Activated CD8-positive, alpha-beta memory T cell treated with anti-CD3 and anti-CD28 coated beads, Interleukin-2, amount 50 U/mL, for 4 hours (primary cell): ENCODE measurements around the gene TDRD7.
"Not testable (repeated sequence)": the region's sequence is repeated elsewhere in the genome, so short reads cannot be mapped to it uniquely, and the experiment has no call there.

Experiments used
- DNase-seq: peaks from one replicate; pipeline ENCODE4 v3.0.0-alpha.2; 2020

Gene TDRD7

DNA sequence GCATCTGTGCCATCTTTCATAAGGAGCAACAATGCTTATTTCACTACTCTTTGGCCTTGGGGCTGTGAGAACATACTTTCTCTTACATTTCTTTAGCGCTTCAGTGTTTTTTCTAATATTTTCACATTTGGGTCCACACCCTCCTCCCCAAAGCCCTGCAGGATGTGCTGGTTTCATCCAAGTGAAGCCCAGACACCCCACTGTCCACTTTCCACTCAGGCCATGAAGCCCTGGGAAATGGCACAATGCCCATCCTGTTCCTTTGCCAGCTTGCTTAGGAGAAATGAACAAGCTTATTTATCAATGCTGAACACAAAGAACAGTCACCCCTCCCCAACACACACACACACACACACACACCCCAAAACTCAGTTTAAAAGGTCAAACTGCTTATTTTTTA lies 72.2 kb downstream of the TDRD7 start:
- no peak for DNase-seq

DNA sequence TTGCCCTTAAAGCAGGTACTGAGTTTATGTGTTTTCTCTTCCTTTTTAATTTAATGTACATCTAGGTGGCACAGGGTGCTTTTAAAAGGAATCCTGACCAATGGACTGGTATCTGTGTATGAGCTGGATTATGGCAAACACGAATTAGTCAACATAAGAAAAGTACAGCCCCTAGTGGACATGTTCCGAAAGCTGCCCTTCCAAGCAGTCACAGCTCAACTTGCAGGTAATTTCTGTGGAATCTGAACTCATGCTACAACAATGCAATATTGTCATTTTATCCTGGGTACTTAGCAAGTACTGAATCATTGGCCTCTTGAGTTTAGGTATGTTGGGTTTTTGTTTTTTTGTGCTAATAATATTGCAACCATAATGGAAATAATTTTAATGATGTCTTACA lies 75.2 kb downstream of the TDRD7 start:
- no peak for DNase-seq

DNA sequence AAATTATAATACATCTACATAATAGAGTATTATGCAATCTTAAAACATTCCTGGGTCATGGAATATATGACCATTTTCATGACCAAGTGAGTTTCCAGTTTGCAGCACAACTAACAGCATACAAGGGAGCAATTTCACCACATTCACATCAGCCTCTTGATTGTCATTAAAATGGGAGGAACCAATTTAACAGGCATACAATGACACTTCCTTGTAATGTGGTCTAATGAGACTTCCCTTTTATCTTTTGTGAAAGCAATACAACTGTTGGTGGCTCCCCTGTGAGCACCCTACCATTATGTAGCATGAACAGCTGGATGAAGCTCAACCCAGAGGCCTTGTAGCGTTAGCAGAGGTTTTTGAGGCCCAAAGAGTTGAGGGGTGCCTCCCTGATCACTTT lies 76.0 kb downstream of the TDRD7 start:
- no peak for DNase-seq

DNA sequence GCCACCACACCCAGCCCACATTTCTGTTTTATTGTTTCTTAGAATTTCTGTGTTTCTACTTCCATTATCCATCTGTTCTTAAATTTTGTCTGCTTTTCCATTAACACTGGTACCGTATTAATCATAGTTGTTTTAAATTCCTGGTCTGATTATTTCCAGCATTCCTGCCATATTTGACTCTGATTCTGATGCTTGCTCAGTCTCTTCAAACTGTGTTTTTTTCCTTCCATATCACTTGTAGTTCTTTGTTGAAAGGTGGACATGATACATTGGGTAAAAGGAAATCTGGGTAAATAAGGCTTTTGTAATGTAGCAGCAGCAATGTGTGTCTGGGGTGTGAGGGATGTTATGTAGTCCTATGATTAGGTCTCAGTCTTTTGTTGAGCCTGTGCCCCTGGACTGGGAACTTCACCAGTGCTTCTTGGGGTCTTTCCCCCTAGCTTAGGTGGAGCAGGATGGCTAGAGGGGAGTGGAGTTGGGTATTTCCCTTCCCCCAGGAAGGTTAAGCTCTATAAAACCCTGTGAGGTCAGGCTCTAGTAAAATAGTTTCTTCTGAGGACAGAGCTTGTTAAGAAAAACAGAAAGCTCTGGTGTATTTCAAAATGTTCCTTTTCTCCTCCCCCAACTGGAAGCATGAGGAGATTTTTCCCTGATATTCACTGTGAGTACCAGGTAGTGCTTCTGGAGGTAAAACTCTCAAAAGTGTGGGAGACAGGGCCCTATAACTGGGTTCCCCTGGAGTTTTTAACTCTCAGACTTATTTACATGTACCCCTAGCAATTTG lies 79.5 kb downstream of the TDRD7 start:
- no peak for DNase-seq

DNA sequence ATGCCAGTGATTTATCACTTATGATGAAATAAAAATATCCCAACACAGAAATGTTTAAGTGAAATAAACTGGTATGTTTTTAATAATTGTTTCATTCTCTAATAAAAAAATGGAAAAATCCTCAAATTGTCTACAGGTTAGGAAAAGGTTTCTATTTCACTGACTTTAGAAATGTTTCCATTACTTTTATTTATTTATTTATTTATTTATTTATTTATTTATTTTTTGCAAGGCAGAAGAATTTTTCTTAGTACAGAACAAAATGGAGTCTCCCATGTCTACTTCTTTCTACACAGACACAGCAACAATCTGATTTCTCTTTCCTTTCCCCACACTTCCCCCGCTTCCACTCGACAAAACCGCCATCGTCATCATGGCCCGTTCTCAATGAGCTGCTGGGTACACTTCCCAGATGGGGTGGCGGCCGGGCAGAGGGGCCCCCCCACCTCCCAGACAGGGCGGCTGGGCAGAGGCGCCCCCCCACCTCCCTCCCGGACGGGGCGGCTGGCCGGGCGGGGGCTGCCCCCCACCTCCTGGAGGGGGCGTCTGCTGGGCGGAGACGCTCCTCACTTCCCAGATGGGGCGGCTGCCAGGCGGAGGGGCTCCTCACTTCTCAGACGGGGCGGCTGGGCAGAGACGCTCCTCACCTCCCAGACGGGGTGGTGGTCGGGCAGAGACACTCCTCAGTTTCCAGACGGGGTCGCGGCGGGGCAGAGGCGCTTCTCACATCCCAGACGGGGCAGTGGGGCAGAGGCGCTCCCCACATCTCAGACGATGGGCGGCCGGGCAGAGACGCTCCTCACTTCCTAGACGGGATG lies 85.9 kb downstream of the TDRD7 start:
- DNase-seq, result not testable (repeated sequence)

DNA sequence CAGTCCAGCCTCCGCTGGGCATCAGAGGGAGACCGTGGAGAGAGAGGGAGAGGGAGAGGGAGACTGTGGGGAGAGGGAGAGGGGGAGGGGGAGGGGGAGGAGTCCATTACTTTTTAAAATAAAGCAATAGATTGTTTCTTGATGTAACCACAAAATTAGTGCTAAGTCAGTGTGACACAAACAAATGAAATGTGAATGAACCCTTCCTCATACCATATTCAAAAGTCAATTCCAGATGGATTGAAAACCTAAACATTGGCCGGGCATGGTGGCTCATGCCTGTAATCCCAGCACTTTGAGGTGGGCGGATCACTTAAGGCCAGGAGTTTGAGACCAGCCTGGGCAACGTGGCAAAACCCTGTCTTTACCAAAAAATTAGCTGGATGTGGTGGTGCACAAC lies 87.0 kb downstream of the TDRD7 start:
- not testable (repeated sequence) for DNase-seq

DNA sequence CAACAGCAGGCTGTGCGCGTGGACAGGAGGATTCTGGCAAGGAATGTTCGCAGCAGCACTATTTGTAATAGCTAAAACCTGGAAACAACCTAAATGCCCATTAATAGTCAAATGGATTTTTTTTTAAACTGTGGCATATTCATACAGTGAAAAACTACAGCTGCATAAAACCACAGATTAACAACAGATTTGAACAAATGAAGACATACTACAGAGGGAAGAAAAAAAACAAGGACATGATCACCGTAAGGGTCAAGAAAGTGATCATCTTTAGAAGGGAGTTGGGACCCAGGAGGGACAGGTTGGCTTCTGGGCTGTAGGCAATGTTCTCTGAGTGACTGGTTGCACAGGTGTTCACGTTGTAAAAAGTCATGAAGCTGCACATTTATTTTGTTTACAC lies 88.4 kb downstream of the TDRD7 start:
- no peak for DNase-seq

DNA sequence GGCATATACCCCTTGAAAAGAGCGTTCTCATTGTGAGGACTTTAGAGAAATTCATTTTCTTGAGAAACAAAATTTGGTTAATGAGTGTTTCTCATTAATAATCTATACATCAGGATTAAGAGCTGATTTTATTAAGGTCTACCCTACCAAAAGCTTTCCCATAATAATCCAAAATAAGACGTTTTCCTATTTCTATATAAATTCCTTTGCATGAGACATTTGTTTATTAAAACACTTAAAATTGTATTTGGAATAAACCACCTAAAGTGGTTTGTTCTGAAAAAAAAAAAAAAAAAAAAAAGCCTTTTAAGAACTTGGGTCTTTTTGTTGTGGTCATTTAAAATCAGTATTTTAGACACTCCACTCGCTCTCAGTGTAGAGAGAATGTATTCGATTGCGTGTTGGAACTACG lies 88.9 kb downstream of the TDRD7 start:
- DNase-seq, result no peak

DNA sequence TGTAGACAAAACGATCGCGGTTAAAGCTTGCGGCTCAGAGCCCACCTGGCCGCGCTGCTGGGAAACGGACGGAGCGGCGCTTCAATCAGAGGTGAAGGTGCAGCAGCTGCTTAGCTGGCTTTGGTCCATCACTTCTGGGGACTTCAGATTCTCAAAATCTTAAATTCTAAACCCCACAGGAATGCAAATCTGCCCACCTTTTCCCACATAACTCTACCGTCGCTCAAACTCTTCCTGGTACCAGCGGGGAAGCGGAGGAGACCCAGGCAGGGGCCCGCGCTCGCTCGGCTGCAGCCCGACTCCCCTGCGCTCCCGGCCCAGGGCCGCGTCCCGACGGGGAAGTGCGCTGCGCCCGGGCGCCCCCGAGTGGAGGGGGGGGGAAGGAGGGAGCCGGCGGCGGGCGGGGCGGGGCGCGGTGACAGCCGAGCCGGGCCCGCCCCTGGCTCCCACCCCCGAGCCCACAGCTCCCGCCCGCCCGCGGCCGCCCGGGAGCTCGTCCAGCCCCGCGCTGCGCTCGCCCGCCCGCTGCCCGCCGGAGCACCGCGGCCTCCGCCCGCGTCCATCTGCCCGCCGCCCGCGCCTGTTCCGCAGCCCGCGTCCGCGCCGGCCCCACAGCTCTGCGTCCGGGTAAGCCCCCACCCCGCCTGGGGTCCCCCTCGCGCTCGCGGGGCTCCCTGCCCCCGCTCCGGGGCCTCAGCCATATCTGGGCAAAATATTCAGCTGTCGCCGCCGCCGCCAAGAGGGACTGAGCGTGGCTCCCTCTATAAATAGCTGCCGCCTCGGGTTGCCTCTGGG lies 89.5 kb downstream of the TDRD7 start, which contains the start of gene TMOD1:
TMOD1 (plus strand) TSS at position 490 of the 795 bp plus-strand sequence. CDS start 22,523 bp downstream, outside the sequence.
- DNase-seq, result peak; percentile 47

DNA sequence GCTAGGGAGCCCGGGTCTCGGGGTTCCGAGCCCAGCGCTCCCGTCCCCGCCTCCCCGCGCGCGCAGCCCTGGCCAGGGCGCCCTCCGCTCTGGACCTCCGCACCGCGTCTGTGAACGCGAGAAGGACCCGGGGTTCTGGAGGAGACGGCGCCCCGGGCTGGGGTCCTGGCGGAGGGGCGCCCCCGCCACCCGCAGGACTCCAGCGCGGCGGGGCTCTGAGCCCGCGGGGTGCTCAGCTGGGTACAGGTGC lies 90.0 kb downstream of the TDRD7 start:
- DNase-seq, result no peak

DNA sequence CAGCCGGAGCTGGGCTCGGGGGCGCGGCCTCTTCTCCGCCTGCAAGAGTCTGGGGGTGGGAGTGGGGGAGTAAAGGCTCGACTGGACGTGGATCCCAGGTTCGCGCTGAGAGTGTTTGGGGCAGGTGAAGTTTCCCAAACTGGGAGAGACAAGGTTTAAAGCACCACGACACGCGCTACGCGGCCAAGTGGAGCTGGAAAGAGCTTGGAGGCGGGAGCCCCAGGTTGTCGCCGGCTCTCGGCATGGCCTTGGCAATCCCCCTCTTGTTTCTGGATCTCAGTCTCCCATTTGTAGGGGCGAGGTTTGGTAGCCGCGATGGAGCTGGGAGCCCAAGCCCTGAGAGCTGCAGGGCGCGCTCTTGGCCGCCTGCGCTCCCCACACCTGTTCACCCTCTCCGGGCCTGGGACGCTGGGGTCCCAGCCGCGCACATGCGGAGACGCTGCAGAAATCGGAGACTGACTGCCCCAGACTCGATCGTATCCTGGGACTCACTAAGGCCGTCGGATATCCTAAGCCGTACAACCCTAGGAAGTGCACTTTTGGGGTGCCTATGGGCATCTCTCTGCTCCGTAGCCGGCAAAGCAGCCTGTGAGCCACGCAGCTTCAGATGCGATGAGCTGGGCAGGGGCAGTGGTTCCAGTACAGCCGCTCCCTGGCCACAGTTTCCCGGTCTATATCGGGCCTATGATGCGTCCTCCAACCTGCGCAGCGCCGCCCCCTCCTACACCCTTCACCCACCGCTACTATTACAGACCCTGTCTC lies 90.5 kb downstream of the TDRD7 start:
- DNase-seq, result no peak

DNA sequence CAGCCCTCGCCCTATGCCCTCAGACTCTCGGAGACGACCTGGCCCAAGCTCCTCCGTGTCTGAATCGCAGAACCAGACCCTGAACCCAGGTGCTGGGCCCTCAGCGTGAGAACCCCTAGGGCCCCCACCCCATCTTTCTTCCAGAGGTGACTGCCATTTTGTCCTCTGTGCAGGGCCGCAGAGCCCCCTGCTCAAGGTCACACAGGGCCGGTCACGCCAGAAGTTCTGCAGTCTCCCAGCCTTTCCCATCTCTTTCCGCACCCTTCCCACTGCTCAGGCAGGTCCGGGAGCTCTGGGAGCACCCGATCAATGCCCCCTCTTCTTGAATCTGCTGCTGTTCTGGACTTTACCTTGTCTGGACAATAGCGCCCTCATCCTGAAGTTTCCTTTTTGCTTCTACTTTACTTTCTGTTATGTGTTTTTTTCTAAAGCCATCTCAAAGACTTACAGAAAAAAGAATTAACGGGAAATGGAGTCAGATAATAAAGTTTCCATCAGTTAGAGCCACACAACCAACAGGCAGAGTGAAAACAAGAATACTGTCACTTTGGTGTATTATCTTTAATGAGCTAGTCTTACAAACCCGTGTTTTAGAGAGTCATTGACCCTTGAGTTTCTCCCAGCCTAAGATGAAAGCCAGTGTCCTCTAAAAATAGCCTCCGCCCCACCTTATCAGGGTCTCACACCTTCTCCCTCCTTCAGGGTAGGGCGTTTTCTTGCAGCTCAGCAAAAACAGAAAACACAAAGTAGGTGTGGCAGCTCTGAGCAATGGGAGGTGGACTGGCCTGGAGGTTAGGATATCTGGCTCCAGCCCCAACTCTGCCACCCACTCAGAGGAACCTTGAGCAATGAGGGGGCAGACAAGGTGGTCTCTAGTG lies 91.3 kb downstream of the TDRD7 start:
- no peak for DNase-seq

DNA sequence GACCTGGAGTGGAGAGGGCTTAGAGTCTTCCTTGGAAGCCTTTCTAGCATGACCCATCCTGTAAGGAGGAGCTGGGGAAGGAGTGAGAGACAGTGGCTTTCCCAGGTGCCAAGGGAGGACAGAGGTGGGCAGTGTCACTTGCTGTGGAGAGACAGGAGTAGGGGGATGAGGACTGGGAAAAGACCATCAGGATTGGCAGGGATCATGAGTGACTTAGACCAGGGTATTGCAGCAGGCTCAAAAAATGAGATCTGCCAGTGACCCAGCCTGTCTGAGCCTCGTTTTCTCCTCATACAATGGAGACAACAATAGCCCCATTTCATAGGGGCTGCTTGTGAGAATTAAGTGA lies 91.9 kb downstream of the TDRD7 start:
- no peak for DNase-seq

DNA sequence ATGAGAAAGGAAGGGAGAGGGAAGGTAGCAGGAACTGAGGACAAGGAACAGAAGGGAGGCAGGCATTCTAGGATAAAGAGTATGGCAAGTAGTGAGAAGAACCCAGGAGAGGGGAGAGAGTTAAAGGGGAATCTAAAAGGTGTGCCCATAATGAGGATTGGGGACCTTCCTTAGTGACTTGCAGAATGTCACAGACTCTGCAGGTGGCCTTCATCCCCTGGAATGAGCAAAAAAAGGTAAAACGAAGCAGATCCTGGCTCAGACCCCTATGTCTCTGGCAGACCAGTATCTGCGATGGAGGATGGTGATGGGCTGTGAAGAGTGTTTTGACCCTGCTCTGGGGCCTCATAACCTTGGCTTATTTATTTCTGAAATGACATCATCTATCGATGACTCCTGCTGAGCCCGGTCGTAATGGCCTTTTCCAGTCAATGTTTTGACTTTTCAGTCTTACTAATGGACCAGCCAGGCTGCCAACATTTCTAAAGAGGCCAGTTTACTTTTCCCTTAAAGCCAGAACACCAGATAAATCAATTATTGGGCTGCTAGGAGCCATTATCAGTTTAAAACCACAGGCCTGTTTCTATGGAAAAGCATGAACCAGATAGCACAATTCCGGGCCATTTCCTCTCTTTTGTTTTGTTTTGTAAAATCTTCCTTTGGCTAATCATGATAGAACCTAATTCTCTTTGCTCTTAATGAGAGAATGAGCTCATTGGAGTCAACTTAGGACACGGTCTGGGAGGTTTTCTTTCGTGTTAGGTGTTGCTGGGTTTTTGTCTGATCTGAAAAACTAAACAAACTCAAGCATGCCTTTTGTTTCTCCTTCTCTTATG lies 92.7 kb downstream of the TDRD7 start:
- DNase-seq, result no peak

DNA sequence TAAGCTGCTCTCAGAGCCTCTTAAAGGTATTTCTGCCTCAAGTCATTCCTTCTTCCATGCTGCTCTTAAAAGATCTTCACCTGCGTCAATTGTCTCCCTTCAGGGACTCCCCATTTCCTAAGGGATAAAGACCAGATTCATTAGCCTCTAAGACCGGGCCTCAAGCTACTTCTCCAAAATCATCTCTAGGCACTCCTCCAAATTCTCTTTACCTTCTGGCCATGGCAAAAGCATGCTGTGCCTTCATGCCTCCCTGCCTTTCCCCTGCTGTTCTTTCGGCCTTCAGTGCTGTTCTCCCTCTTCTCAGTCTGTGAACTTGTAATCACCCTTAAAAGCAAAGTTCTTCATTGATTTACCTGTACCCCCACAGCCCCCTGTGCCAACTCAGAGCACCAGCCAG lies 93.9 kb downstream of the TDRD7 start:
- DNase-seq, result no peak

DNA sequence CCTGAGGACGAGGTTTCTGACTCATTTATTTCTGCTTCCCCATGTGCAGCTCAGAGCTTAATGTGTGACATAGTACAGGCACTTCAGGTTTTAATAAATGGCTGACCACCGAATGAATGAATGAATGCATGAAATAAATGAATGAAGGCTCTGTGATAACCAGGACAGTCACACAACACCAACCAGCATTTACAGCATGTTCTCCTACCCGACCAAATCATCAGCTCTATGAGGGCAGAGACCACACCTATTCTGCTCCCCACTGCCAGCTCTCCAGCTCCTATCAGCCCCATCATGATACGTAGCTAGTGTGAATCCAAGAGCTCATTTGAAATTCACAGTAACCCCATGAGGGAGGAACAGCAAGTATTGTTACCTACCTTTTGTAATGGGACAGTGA lies 94.4 kb downstream of the TDRD7 start:
- DNase-seq, result no peak

DNA sequence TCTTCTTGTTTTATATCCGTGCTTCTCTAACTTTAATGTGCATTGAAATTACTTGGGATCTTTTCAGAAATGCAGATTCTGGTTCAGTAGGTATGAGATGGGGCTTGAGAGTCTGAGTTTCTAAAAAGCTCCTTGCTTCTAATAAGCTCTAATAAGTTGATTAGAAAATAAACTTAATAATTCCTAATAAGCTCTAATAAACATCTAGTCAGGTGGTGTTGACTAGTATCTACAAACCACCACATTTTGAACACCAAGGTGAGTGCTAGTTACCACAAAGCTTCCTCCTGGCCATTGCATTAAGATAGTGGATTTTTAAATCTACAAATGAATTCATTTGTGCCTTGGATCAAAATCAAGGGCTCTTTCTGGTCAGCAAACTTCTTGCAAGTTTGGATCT lies 94.9 kb downstream of the TDRD7 start:
- DNase-seq, result no peak

DNA sequence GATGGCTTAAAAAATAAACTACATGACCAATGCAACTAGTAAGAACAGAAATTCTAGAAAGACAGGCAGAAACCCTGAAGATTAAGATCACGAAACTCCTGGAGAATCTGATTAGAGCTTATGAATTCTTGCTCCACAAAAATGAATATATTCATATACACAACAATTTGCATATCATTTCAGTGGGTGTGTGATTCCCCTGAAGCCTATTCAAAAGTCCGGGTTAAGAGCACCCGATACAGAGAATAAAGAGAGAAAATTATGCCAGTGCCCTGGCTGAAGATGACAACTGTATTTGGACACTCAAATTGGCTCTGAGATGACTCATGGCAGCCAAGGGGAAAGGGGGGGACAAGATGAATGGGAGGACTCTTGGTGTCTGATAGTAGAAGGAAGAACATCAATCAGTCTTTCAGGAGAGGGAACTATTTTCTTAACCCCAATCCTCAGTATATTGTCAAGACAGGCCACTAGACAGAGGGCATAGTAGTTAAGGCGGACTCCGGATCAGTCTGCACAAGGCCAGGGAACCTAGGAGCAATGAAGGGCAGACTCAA lies 95.6 kb downstream of the TDRD7 start:
- no peak for DNase-seq

DNA sequence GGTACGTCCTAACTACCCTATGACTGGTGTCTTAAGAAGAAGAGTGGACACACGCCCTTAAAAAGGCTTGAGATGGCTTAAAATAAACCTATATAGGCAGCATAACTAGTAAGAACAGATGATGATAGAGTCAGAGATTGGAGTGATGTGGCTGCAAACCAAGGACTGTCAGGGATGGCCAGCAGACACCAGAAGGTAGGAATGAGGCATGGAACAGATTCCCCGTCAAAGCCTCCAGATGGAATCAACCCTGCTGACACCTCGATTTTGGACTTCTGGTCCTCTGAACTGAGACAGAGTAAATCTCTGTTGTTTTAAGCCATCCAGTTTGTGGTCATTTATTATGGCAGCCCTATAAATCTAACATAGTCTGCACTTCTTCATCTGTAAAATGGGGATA lies 97.0 kb downstream of the TDRD7 start:
- no peak for DNase-seq

DNA sequence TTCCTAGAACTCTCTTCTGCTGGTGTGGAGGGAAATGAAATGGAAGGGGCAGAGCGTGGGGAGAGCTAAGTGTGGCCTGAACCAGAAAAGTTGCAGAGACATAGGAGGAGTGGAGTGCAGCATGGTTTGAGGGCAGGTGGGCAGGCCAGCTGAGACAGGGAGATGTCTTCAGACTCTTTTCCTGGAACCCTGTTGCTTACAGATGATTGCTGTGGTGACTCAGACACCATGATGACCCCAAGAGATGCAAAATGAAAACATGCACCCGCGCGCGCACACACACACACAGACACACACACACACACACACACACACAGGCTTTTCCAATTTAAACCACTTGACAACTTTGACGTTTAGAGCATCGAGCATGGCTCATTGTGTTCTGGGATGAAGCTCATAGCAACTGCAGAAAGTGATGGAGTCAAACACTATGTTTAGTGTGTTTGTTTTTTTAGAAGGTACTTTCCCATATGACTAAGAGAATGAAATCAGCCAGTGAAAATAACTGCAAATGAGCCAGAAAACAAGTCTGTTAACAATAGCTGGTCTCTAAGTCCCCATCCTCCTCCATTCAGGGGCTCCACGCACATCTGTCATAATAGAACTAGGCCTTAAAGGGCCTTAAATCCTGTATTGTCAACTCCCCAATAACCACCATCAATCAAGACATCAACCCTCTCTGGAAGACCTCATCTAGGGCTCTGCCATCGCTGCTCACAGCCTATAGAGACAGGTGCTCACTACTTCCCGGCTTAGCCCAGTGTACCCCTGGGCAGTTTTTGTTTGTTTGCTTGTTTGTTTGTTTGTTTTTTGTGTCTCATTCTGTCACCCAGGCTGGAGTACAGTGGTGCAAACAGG lies 99.1 kb downstream of the TDRD7 start:
- no peak for DNase-seq
